Measurements from ENCODE around the gene PLLP.

The PLLP gene

GRCh38 chr16:57252148-57252721, 32.2 kb downstream of the PLLP start:
- DNase-seq, result no peak

- no peak for DNase-seq
Observed at GRCh38 chr16:57251352-57251751, 33.1 kb downstream of the PLLP start.

GRCh38 chr16:57245472-57246113, 38.9 kb downstream of the PLLP start:
- DNase-seq, result no peak

- peak; percentile 78 to 88 for DNase-seq
Observed at GRCh38 chr16:57244767-57245471, 39.6 kb downstream of the PLLP start, which contains the start of gene ARL2BP. Gene ARL2BP (plus strand): TSS chr16:57245259. CDS start chr16:57245368, 109 bp downstream.

GRCh38 chr16:57244463-57244766, 40.1 kb downstream of the PLLP start:
- DNase-seq, result no peak

GRCh38 chr16:57242650-57243049, 41.8 kb downstream of the PLLP start:
- DNase-seq, result no peak

- no peak for DNase-seq
Observed at GRCh38 chr16:57240851-57241250, 43.6 kb downstream of the PLLP start.

GRCh38 chr16:57239107-57239506, 45.4 kb downstream of the PLLP start:
- DNase-seq, result no peak

GRCh38 chr16:57238682-57239081, 45.8 kb downstream of the PLLP start:
- no peak for DNase-seq

GRCh38 chr16:57236022-57236350, 48.5 kb downstream of the PLLP start:
- DNase-seq, result no peak

- no peak for DNase-seq
Observed at GRCh38 chr16:57235128-57236021, 49.1 kb downstream of the PLLP start.

- no peak for DNase-seq
Observed at GRCh38 chr16:57234707-57235092, 49.8 kb downstream of the PLLP start.

- DNase-seq, result no peak
Observed at GRCh38 chr16:57233944-57234706, 50.3 kb downstream of the PLLP start.

- DNase-seq, result no peak
Observed at GRCh38 chr16:57231821-57232350, 52.6 kb downstream of the PLLP start.

GRCh38 chr16:57229079-57229478, 55.4 kb downstream of the PLLP start:
- DNase-seq, result no peak

GRCh38 chr16:57226701-57227621, 57.5 kb downstream of the PLLP start:
- DNase-seq, result no peak

GRCh38 chr16:57225978-57226377, 58.5 kb downstream of the PLLP start:
- no peak for DNase-seq

GRCh38 chr16:57224651-57225335, 59.7 kb downstream of the PLLP start:
- DNase-seq, result no peak

GRCh38 chr16:57223057-57223456, 61.4 kb downstream of the PLLP start:
- DNase-seq, result no peak

- DNase-seq, result no peak
Observed at GRCh38 chr16:57216968-57217367, 67.5 kb downstream of the PLLP start.

GRCh38 chr16:57213462-57213861, 71.0 kb downstream of the PLLP start:
- no peak for DNase-seq

Data from NCI-H446 (cell line).